GM20000 (cell line): ENCODE measurements around the gene GABRG3.

Experiments
- DNase-seq: peaks from one replicate; pipeline ENCODE4 v3.0.0; 2012; ENCODE audit warnings: low spot score
- TF ChIP-seq, protein P1 (sequence below): IDR thresholded peaks from 2 replicates; pipeline ENCODE4 v1.5.1; 2012; ENCODE audit warnings: mild to moderate bottlenecking, control low read depth; ENCODE audit errors: extremely low read depth, missing control alignments

GABRG3 gene

DNA sequence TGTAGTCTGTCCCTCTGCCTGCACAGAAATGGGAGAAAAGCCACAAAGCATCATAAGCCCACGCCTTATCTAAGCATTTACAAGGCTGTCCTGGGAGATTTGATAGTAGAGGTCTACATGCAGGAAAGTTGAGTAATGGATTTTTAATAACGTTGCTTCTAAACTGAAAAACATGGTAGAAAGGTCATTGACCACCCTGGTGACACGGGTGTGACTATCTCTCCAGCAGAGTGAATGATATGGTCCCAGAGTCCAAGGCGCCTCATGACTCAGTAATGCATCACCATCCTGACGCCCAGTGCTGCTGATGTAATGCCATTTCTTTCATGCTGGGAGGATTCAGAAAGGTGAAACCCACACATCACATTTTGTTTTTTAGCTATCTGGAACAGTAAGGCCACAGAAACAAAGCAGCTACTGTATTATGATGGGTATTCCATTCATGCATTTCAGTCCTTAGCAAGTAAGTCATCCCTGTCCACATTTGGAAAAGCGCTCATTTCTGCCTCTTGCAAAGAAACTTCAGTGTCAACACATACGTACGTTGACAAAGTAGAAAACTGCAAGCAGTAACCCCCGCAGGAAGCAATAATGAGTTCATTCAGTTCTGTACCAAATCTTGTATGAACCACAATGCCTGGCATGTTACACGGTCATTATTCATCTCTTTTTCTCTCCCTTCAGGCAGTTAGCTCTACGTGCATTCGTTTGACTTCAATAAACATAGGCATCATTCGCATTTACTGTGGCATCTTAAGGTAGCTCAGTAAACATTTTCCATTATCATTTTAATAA is 483.5 kb downstream of the GABRG3 start:
- TF ChIP-seq, protein P1, sequence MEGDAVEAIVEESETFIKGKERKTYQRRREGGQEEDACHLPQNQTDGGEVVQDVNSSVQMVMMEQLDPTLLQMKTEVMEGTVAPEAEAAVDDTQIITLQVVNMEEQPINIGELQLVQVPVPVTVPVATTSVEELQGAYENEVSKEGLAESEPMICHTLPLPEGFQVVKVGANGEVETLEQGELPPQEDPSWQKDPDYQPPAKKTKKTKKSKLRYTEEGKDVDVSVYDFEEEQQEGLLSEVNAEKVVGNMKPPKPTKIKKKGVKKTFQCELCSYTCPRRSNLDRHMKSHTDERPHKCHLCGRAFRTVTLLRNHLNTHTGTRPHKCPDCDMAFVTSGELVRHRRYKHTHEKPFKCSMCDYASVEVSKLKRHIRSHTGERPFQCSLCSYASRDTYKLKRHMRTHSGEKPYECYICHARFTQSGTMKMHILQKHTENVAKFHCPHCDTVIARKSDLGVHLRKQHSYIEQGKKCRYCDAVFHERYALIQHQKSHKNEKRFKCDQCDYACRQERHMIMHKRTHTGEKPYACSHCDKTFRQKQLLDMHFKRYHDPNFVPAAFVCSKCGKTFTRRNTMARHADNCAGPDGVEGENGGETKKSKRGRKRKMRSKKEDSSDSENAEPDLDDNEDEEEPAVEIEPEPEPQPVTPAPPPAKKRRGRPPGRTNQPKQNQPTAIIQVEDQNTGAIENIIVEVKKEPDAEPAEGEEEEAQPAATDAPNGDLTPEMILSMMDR: no peak
- DNase-seq: no peak

DNA sequence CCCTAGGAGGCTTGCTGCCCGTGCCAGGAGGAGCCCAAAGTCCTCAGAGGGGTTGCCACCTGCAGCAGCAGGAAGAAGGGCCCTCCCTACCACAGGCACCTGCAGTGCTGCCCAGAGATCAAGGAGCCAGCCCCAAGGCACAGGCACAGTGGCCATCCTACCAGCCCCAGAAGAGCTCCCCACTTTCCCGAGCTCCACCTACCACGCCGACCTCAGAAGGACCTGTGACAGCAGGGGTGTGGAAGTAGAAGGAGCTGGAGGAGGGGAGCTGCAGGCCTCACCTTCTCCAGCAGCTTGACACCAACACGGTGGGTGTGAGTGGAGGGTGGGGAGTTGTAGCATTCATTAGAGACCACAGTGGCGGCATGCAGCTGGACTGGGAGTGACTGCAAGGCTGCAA is 485.8 kb downstream of the GABRG3 start:
- TF ChIP-seq, protein P1: no peak

DNA sequence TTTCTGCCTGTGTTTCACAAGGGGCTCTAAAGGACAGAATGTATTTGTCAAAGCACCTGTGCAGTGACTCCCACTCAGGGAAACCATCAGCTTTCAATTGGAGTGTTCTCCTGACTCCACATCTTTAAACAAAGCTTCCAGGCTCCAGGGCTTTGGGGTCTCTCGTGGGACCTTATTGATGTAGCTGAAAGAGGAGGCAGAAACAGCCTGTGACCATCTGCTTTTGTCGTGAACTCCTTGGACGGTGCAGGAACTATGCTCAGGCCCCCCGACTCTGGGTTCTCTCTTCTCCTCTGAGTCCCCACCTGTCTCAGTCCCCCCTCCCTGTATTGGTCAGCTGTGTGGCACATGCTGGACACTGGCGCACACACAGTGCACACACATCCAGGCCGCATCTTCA is 486.8 kb downstream of the GABRG3 start:
- no peak for DNase-seq
- TF ChIP-seq, protein P1: no peak

More for the DNA sequence above, 485.8 kb downstream of the GABRG3 start:
- no peak for DNase-seq

DNA sequence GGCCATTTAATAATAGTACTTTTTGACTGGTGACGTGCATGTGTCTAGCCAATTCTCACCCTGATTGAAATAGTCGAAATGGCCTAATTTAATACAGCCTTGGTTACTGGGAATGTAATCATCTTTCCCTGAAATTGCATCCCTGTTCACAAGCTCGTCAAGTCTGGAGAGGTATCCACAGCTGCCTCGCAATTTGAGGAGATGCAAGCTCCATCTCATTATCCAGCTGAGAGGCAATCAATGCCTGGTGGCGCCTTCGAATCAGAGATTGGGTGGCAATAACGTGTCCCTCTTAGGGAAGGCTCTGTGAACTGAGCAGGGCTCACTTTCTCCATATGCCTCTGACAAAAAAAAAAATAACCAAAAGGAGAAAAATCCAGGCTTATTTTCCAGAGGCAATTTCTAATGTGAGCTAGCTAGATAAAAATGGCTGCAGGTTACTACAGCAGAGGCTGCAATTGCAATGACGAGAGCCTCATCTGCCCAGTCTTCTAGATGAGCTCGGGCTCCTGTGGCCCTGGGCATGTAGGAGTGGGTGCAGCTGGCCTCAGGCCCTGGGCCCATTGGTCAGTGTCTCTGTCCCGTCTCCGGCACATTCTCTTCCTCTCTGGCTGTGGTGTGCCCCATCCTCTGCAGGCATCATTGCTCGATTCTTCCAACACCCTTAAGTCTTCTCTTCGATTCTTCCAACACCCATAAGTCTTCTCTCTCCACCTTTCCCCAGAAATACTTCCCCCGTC is 487.5 kb downstream of the GABRG3 start:
- TF ChIP-seq, protein P1: no peak
- no peak for DNase-seq

DNA sequence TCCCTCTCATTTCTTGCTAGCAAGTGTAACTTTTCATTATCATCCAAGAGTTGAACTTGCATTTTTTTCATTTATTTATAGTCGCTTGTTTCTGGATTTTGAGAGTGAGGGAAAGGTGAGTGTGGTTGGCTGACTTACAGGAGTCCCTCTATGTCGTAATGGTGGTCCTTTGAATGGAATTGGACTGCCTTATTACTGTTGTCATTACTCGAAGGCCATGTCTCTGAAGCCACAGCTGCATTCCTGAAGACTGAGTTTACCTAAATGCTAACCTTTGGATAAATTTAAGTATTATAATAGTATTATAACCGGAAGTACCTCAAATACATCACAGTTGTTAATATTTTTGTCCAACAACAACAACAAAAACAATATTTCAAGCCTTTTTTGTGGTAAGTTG is 488.9 kb downstream of the GABRG3 start:
- TF ChIP-seq, protein P1: no peak
- no peak for DNase-seq

DNA sequence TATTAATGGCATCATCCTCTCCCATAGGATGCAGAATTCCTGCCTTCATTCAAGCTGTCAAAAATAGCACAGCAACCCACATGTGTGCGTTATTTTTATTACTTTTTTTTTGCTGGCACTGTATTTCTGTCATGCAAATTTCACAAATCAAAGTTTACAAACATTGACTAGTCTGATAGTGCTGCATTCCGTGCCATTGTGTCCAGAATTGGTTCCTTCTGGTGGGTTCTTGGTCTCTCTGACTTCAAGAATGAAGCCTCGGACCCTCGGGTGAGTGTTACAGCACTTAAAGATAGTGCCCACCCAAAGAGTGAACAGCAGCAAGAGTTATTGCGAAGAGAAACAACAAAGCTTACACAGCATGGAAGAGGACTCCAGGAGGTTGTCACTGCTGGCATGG is 490.2 kb downstream of the GABRG3 start:
- TF ChIP-seq, protein P1: no peak
- no peak for DNase-seq

DNA sequence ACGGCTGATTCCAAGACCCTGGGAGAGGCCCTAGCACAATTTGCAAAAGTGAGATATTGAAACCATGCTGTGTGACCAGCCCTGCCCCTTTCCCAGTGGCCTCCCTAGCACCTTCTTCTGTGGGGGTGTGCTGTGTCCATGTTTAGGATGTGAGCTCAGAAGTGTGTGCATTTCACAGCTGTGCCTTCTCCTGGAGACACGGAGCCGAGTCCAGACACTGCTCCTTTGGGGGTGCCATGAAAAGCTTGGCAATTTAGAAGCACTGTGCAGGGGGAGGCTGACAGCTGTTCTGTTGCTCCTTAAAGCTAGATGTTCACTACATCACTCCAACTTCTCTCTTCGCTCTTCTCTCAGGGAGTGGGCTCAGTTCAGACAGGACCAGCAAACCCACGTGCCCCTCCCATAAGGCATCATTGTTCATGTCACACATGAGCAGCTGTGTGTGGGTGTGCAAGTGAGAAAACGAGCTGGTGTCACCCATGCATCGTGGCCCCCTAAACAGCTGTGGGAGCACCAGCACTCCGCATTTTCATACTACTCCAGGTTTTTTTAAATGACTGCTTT is 492.6 kb downstream of the GABRG3 start:
- no peak for DNase-seq
- TF ChIP-seq, protein P1: no peak
